ENCODE results near the gene PVALB.

Gene PVALB

DNA sequence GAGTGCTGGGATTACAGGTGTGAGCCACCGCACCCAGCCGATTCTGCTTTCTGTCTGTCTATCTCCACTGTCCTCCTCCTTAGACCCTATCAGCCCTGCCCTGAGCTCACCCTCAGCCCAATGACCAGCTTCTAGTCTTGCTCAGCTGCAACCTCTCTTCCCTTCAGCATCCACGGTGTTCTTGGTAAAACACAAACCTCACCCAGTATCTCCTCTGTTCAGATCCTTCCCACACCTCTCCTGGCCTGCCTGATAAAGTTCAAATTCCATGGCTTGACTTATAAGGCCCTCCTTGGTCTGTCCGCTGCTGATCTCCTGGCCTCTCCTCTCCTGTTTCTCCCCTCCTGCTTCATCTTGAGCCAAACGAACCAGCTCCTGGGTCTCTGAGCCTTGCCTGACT, 29.4 kb upstream of the PVALB start:
- no peak for DNase-seq (ENCODE audit: low spot score)

DNA sequence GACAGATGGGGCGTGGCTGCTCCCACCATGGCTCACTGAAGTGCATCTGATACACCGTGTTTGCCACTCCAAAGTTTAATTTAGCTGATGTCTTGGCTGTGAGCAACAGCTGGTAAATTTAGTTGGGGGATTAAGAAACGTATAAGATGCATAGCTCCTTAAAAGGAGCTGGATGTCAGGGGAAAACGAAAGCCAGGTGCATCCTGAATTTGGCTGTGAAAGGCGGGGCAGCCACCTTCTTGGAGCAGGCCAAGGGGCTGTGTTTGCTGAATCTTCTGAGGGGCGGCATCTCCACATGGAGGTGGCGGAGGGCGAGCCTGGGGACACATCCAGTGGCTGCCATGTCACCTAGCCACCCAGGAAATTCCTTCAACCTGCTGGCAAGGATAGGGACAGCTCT, 23.3 kb upstream of the PVALB start:
- DNase-seq (ENCODE audit: low spot score): no peak

DNA sequence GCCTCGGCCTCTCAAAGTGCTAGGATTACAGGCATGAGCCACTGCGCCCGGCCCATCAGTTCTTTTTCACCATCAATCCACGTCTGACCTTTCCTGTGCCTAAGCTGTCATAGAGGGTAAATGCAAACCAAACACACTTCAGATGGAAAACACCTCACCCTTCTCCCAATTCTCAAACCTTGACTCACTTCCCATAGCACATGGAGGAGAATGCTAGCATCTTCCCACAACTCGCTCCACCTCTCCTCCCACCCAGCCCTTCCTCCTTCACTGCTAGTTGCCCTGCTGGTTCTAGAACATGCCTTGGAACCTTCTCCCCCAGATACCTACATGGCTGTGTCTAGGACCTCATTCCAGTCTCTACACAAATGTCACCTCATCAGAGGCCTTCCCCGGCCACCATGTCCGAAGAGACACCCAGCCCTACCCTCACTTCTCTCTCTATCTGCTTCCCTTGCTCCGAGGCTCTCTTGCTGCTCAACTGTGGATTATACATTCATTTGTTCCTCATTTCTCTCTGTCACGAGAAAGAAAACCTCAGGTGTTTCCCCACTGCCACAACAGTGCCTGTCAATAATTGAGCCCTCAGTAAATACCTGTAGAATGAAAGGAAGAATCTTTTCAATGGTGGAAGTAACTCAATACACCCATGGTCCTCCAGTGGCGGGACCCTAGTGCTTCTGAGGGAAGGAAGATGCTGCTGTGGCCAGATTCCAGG, 22.7 kb upstream of the PVALB start:
- DNase-seq (ENCODE audit: low spot score): no peak

DNA sequence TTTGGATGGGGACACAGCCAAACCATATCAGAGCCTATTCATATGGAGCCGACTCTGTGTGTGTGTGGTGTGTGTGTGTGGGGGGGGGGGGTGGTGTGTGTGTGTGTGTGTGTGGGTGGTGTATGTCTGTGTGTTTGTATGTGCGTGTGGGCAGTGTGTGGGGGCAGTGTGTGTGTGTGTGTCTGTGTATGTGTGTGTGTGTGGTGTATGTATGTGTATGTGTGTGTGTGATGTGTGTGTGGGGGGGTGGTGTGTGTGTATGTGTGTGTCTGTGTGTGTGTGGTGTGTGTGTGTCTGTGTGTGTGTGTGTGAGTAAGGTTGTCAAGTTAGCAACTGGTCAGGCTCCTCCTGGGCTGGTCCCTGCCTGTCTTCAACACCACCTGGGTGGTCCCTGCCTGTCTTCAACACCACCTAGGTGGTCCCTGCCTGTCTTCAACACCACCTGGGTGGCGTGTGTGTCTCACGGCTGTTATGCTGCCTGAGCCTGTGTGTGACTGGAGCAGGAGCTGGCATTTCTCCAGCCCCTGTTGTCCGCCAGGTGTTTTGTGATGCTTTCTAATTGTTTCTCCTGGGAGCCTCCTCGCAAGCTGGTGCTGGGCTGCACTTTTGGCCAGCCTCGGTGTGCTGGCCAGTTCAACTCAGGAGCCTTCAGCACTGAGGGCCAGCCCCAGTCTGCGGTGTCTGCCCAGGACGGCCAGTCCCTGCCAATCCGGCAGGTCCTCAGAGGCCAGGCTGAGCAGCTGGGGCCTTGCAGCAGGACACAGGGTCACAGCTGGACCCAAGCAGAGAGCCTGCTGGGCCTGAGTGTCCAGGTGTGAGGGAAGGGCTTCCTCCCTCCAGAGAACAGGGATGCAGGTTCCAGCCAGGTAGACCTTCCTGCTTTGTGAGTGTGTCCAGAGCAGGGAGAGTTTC, 21.5 kb upstream of the PVALB start:
- DNase-seq (ENCODE audit: low spot score): no peak

DNA sequence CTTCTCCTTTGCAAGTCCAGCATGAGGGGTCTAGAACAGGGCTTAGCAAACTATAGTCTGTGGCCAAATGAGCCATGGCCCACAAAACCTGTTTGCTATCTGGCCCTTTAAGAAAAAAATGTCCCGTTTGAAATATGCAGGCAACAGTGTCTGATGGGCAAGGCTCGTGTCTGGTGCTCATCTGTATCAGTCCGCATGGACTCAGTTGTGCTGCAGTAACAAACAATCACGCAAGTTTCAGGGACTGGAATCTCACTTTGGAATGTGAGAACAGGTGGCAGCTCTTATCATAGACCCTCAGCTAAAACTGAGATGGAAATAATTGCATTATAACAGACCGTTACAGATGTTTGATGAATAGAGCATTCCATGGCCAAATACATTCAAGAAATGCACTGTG, 19.1 kb upstream of the PVALB start:
- no peak for DNase-seq (ENCODE audit: low spot score)

DNA sequence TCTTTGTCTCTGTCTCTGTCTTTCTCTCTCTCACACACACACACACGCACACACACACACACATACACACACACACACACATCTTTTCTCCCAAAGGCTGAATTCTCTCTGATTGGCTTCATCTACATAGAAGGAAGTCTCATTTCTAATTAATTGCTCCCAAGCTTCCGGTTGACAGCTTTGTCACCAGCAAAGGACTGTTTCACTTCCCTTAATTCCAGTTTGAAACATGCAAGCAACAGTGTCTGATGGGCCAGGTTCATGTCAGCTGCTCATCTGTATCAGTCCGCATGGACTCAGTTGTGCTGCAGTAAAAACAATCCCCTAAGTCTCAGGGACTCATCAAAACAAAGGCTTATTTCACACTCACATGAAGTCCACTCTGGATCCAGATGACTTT, 16.2 kb upstream of the PVALB start:
- no peak for DNase-seq (ENCODE audit: low spot score)

DNA sequence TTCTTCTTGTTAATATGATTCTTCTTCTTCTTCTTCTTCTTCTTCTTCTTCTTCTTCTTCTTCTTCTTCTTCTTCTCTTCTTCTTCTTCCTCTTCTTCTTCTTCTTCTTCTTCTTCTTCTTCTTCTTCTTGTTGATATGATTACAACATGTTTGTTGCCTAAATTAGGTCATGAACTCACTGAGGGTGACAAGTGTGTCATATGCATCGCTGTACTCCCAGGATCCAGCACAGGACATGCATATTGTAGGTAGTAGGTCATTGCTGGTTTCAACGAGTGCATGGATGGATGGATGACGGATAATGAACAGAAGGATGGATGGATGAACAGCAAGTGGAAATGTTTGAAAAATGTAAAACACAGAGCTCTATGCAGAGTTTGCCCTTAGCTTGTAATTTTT, 14.9 kb upstream of the PVALB start:
- DNase-seq (ENCODE audit: low spot score): no peak

DNA sequence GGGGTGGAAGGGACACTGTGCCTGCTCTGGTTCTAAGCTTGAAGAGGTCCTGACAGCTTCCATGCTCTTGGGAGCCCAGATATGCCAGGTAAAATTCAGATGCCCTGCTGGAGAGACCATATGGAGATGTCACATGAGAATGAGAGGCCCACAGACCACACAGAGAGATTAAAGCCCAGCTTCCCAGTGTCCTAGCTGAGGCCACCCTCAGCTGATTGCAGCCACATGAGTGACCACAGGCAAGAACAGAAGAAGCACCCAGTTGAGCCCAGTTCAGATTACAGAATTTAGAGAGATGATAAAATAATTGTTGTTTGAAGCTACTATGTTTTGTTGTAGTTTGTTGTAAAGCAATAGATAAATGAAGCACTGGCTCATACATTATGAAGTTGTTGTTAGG, 14.4 kb upstream of the PVALB start:
- DNase-seq (ENCODE audit: low spot score): no peak

DNA sequence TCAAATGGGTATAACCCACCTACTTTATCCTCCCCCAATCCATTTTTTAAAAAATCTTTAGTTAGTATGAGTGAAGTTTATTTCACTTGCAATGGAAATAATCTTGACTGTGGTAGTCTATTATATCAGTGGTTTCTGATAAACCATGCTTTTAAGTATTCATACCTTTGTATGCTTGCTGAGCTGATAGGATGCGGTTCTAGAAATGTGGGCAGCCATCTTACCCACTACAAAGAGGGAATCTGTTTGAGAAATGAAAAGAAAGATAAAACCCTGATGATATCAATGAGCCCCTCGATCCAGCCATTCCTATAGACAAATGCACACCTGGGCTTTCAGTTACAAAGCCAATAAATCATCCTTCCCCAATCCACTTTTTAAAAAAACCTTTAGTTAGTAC, 13.8 kb upstream of the PVALB start:
- DNase-seq (ENCODE audit: low spot score): no peak

DNA sequence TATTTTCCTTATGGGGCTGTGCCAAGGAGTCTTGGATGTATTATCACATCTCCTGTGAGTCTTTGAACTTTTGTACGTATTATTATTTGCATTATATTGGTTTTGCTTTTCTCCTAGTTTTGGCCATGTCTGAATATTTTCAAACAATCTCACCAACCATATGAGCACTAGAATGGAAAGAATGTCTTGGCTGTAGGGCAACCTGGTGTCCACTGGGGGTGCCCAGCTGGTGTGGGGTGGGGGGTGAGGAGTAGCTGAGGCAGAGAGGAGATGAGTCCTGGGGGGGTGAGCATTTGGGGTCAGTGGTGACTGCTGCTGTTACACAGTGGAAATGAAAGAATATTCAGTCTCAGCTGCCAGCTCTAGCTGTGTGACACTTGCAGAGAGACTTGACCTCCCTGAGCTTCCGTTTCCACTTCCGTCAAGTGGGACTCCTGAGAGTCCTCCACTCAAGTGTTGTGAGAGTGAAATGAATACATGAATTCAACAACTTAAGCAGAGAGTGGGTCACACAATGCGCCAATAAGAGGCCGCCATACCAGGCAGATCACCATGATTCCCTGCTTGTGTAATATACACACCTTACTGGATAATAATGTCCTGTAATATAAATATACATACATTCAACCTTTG, 12.7 kb upstream of the PVALB start:
- no peak for DNase-seq (ENCODE audit: low spot score)

DNA sequence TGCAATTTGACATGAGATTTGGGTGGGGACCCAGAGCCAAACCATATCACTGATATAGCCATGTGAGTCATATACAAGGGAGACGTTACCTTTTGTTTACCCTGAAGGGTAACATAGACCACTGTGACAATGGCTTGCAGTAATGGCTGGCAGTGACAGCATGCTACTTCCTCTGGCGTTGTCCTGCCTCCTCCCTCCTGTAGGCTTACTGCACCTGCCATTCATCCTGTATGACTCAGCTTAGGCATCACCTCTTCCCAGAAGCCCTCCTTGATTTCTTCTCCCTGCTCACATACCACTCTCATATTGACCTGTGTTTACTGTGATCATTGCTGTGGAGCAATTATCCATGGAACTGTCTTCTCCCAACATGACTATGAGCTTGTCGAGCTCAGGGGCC, 12.0 kb upstream of the PVALB start:
- no peak for DNase-seq (ENCODE audit: low spot score)

DNA sequence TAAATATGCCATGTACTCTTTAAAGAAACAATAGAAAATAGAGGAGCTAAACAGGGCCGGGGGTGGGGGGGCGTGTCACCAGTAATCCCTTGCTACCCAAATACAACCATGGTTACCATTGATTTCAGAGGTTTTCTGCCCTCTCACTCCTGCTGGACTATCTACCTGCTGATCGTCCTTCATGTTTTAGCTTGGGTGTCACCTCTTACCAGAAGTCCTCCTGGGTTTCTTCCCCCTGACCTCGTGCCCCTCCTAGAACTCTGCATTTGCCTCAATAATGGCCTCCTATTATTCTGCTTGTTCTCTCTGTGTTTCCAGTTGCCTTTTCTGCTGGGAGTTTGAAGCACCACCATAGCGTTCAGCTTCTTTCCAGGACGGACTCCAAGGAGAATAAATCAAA, 9.4 kb upstream of the PVALB start:
- no peak for DNase-seq (ENCODE audit: low spot score)

DNA sequence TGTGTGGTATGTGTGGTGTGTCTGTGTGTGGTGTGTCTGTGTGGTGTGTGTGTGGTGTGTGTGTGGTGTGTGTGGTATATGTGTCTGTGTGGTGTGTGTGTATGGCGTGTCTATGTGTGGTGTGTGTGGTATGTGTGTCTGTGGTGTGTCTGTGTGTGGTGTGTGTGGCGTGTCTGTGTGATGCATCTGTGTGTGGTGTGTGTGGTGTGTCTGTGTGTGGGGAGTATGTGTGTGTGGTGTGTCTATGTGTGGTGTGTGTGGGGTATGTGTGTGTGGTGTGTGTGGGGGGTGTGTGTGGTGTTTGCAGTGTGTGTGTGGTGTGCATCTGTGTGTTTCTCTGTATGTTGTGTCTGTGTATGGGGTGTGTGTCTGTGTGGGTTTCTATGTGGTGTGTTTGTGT, 7.8 kb upstream of the PVALB start:
- no peak for DNase-seq (ENCODE audit: low spot score)

DNA sequence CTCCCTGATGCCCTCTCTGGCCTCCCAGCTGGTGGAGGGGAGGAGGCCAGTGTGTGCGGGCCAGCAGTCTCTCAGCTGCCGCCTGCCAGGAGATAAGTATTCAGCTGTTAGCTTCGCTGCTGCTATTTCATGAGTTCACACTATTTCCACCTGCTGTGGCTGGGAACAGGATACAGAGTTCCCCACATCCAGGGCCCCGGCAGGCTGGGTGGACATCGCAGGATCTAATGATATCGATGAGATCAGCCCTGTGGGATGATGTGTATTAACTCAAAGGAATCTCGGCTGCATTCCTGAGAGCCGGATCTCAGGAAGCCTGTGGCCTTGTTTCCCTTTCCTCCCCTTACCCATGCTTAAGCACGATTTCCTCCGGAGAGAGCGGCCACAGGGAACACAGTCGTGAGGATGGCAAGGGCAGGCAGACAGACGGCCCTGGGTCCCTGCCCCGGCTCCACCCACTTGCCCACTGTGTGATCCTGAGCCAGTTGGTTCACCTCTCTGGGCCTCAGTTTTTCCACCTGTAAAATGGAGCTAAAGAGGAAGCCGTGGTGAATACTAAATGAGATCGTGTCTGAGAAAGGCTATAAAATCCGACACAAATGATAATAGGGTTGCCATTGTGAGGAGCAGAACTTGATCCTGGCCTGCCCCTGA, 6.5 kb upstream of the PVALB start:
- no peak for DNase-seq (ENCODE audit: low spot score)

DNA sequence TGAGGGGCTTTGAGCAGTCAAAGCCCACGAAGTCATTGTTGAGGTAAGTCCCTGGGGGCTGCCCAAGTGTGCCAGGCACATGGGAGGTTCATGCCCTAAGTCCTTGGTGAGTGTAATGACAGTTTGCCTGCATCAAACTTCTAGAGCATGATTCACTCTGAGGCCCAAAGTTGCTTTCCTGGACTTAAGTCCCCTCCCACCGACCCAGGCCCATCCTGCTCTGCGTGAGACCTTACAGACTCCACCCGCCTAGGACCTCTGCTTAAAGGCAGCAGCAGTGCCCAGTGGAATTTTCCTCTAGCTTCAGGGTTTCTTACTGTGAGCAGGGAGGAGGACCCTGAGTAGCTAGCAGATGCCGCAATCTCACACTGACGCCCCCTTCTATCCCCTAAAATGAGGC, 5.7 kb upstream of the PVALB start:
- no peak for DNase-seq (ENCODE audit: low spot score)

DNA sequence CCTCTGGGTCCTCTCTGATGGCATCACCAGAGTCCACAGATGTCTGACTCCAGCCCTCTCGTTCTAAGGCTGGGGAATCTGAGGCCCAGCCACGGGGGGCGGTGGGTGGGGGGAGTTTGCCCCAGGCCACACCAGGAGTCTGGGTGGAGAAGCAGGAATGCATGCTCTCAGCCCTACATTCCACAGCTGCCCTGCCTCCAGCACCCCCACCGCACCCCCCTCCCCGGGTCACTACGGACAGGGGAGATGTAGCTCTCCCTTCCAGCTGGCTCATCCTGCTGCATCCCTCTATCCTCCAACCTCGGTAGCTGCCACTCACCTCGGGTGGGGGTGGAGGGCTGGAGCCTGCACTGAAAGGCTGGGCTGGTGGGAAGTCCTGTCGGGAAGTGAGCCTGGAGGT, 2.3 kb upstream of the PVALB start:
- no peak for DNase-seq (ENCODE audit: low spot score)

DNA sequence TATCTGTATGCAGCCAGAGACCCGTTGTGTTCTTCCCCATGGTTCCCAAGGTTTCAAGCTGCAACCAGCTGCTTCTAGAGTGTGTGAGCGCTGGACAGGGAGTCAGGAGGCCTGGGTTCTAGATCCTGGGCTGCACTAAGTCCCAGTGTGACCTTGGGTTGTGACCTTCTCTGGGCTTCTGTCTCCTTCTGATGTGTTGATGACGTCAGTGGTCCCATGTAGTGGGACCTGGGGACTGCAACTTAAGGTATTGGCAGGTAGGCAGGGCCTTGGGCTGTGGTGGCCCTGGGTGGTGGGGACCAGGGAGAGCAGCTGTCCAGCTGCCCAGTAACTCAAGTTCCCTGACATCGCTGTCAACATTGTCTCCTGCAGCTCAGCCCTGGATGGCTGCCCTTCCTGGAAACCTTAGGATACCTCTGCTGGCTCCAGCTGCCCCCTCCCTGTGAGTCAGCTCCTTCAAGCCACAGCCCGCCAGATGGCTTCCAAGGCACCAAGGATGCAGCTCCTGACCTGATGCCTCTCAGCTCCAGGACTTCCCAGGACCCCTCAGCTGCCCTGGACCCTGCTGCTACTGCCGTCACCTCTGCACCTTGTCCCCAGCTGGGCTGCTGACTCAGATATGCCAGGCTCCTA, 1.3 kb upstream of the PVALB start:
- no peak for DNase-seq (ENCODE audit: low spot score)

DNA sequence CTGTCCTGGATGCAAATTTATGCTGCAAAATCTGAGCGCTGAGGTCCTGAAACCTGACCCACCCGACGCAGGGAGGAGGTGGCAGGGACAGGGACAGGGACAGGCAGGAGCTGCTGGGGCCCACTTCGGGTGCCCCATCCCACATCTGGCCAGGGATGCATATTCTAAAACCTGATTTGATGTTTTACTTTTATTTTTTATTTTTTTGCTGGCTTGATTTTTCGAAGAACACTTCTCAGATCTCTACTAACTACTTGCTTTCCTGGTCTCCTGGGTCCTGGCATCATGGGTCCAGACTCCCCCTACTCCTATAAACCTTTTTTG, 652 bp upstream of the PVALB start:
- no peak for DNase-seq (ENCODE audit: low spot score)

DNA sequence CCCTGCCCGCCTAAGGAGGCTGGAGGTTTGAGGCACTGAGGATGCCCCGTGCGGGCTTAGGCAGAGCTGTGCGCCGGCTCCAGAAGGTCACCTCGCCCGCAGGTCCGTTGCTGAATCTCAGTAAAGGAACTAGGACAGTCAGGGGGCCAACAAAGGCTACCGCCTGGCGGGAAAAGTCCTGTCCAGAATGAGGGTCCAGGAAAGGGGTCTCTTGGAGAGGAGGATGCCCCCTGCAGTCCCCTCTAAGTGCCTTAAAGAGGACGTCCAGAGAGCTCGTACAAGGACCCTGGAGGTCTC, 548 bp downstream of the PVALB start:
- DNase-seq (ENCODE audit: low spot score): no peak

DNA sequence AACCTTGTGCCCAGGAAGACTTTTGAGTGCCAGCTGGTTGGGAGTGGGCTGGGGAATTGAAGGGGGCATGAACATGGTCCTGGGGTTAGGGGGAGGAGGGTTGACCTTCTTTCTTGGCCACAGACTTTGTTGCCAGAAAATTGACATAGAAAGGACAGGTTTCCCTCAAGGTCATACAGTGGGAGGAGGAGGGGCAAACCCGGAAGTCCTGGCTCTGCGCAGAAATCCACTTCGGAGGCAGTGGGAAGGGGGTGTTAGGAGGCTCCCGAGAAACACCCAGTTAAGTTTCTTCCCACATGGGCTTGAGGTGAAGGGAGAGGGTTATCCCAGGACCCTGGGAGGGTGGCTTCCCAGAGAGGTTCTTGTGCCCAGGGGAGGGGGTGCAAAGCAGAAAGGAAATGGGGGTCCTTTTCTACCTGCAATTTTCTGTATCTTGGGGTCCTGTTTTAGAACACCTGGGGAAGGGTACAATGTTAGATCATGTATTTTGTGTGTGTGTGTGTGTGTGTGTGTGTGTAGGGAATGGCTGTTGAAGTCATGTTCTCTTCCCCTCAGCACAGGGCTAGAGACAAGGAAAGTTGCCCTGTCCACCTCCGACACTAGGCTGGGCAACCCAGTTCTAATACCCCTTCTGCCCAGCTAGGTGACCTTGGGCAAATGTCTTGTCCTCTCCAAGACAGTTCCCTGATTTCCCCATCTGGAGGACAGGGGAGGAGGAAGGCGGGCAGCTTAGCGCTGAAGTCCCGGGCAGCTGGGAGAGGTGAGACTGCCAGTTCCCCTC, 1.1 kb downstream of the PVALB start:
- no peak for DNase-seq (ENCODE audit: low spot score)

DNA sequence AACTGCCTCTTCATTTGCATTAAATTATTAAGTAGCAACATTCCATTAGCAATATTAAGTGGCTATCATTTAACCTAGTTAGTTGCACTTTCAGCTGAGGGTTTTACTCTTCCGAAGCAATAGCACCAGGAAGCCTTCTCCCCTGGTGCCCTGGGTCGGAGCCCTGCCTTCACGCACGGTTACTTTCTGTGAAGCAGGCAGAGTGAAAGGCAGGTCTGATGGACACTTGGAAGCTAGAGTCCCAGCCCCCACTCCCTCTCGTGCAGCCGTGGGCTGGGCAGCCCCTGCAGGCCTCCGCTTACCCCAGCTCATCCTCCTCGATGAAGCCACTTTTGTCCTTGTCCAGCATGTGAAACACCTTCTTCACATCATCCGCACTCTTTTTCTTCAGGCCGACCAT, 2.0 kb downstream of the PVALB start:
- no peak for DNase-seq (ENCODE audit: low spot score)

Measured in HuH-7.5 (cell line).